NCI-H128 (cell line): ENCODE data around the gene STAT1.

ENCODE experiments used
- DNase-seq: peaks from one replicate; lab custom pipeline; 2025; ENCODE audit not compliant: unreplicated experiment; lab: John Stamatoyannopoulos, UW

Gene STAT1

DNA sequence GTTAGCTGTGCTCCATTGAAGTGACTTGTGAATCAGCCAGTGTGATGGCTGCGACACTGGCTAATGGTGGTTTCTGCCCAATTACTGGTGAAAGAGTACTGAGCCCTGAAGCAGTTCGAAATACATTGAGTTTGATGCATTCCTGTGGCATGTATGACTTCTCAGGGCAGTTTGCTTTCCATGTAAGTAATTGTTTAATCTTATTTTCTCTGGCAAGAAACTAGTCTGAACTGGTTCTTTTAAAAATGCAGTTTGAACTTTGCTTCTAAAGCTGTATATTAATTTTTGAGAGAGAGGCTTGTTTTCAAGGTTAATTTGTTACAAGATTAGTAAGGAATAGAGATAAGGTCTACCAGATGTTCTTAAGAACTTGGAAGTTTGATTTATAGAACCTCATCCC lies 86.7 kb downstream of the STAT1 start:
- DNase-seq, result no peak

DNA sequence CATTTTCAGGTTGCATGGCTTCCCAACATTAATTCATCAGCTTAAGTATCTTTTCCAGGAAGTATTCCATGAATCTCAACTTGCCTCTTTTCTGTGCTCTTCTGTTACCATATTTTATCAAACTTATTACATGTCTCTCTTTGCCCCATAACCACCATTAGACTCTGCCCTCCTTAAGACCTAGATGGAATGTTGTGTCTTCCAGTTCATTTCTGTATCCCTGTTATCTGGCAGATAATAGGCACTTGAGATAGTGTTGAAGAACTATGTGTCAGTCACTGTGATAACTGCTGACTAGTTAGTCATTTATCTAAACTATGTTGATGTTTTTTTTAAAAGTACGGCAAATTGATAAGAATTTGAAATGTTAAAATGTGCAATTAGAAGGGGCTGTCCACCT lies 91.6 kb downstream of the STAT1 start:
- no peak for DNase-seq

- DNase-seq, result no peak
Observed at GRCh38 chr2:190920085-190920484, 93.9 kb downstream of the STAT1 start.
